CD4-positive, CD25-positive, alpha-beta regulatory T cell (primary cell): ENCODE data around the gene RABGAP1L. TPM values are rescaled to one million over a fixed set of nuclear protein-coding genes. Genes with fewer than 3 reads are reported as not detected.

Source experiments
- ATAC-seq, 2 donors: fragments of 150-1000 bp; cut with Tn5 transposase; one replicate each; pipeline ENCODE4 v1.10.0; 2021; ENCODE audit warnings: low read depth in 2 of 2, moderate number of reproducible peaks in 2 of 2, moderate library complexity in 1 of 2
- DNase-seq, 3 donors: peaks; one replicate each; pipeline versions ENCODE4 v3.0.0 to v3.0.0-alpha.2; 2012 to 2022; ENCODE audit warnings: mixed read lengths in 1 of 3
- H3K27ac ChIP-seq: one replicate; pipeline ENCODE4 v1.7.0; 2013; ENCODE audit warnings: mild to moderate bottlenecking, low read length; ENCODE audit not compliant: insufficient read depth, poor library complexity, severe bottlenecking
- H3K27me3 ChIP-seq: one replicate; pipeline ENCODE4 v1.7.0; 2013; ENCODE audit warnings: low read length; ENCODE audit not compliant: control insufficient read depth, insufficient read depth
- H3K36me3 ChIP-seq: one replicate; pipeline ENCODE4 v1.7.0; 2013; ENCODE audit warnings: mild to moderate bottlenecking, low read length, moderate library complexity; ENCODE audit not compliant: control insufficient read depth, insufficient read depth
- H3K4me1 ChIP-seq: 2 replicates; pipeline ENCODE4 v1.7.0; 2013; ENCODE audit warnings: mild to moderate bottlenecking, low read length; ENCODE audit not compliant: insufficient read depth, control insufficient read depth, poor library complexity, severe bottlenecking
- H3K4me3 ChIP-seq: one replicate; pipeline ENCODE4 v1.7.0; 2013; ENCODE audit warnings: low read depth, mild to moderate bottlenecking, low read length, moderate library complexity
- H3K9me3 ChIP-seq, 2 experiments: 1 replicate in 1 of 2; 2 replicates in 1 of 2; pipeline ENCODE4 v1.7.0; 2013; ENCODE audit warnings: low read length in 2 of 2, mild to moderate bottlenecking in 1 of 2, moderate library complexity in 1 of 2; ENCODE audit not compliant: control insufficient read depth in 2 of 2
- H3K27ac Mint-ChIP-seq, 3 donors: one replicate each; pipeline ENCODE4 v1.8.0; 2020 to 2022; ENCODE audit warnings: mild to moderate bottlenecking in 3 of 3, mixed read lengths in 3 of 3, moderate library complexity in 2 of 3
- H3K27me3 Mint-ChIP-seq: one replicate; pipeline ENCODE4 v1.8.0; 2022; ENCODE audit warnings: mild to moderate bottlenecking, mixed read lengths
- H3K36me3 Mint-ChIP-seq: one replicate; pipeline ENCODE4 v1.8.0; 2020; ENCODE audit warnings: mixed read lengths
- H3K4me1 Mint-ChIP-seq, 4 donors: one replicate each; pipeline ENCODE4 v1.8.0; 2020 to 2022; ENCODE audit warnings: mixed read lengths in 4 of 4, mild to moderate bottlenecking in 1 of 4
- H3K4me3 Mint-ChIP-seq, 4 donors: one replicate each; pipeline ENCODE4 v1.8.0; 2020 to 2022; ENCODE audit warnings: mild to moderate bottlenecking in 4 of 4, mixed read lengths in 4 of 4, moderate library complexity in 3 of 4
- H3K9me3 Mint-ChIP-seq, 7 donors: one replicate each; pipeline ENCODE4 v1.8.0; 2020 to 2022; ENCODE audit warnings: mixed read lengths in 7 of 7, mild to moderate bottlenecking in 3 of 7, moderate library complexity in 2 of 7
- polyA plus RNA-seq, 4 donors: library from polyadenylated mRNA; unstranded; fragments of 300-500 nt; fragmentation: Illumina TruSeq; gene quantifications; one replicate each; pipeline ENCODE4 v1.2.3, GENCODE V29; 2021
- total RNA-seq: library from RNA; stranded (reverse); gene quantifications from one replicate; pipeline ENCODE4 v1.2.3, GENCODE V29; 2022

Gene RABGAP1L
- total and polyA plus RNA-seq, 5 donors from 2014 or later = 69.7 to 118 (median 84.9) TPM

GRCh38 chr1:174761335-174761734, 602.0 kb downstream of the RABGAP1L start:
- no peak overlapping the region for H3K27ac ChIP-seq
- ATAC-seq (no peak), DNase-seq (no peak)
- H3K4me3 Mint-ChIP-seq = no peak overlapping the region
- no peaks in the 10 kb centered on the region for H3K36me3 Mint-ChIP-seq
- H3K9me3 Mint-ChIP-seq = peaks cover 0 to 1% (median 0%) of the 10 kb centered on the region in 7 donors
- no peaks in the 10 kb centered on the region for H3K36me3 ChIP-seq
- no peak overlapping the region for H3K27ac Mint-ChIP-seq
- H3K4me1 ChIP-seq = no peaks in the 10 kb centered on the region
- no peaks in the 10 kb centered on the region for H3K9me3 ChIP-seq
- H3K27me3 ChIP-seq = no peaks in the 10 kb centered on the region
- no peaks in the 10 kb centered on the region for H3K27me3 Mint-ChIP-seq
- no peak overlapping the region for H3K4me3 ChIP-seq
- H3K4me1 Mint-ChIP-seq = peaks cover 0 to 5% (median 0%) of the 10 kb centered on the region in 4 donors

- Mint-ChIP-seq H3K4me3 (no peak overlapping the region), H3K9me3 (peaks cover 0 to 1% (median 0%) of the 10 kb centered on the region in 7 donors), H3K4me1 (peaks cover 0 to 5% (median 0%) of the 10 kb centered on the region in 4 donors), H3K36me3 (no peaks in the 10 kb centered on the region), H3K27ac (peak overlapping the region in 1 of 3 donors; percentile 4), H3K27me3 (no peaks in the 10 kb centered on the region)
- no peak for ATAC-seq
- Histone ChIP-seq H3K27ac (no peak overlapping the region), H3K9me3 (no peaks in the 10 kb centered on the region), H3K4me1 (no peaks in the 10 kb centered on the region), H3K4me3 (no peak overlapping the region), H3K36me3 (no peaks in the 10 kb centered on the region), H3K27me3 (no peaks in the 10 kb centered on the region)
- no peak for DNase-seq
These were observed 602.7 kb downstream of the RABGAP1L start for GRCh38 chr1:174761901-174762585.

GRCh38 chr1:174764191-174764590, 604.9 kb downstream of the RABGAP1L start:
- Histone ChIP-seq H3K27ac (no peak overlapping the region), H3K9me3 (no peaks in the 10 kb centered on the region), H3K4me1 (no peaks in the 10 kb centered on the region), H3K27me3 (no peaks in the 10 kb centered on the region), H3K4me3 (no peak overlapping the region), H3K36me3 (no peaks in the 10 kb centered on the region)
- Mint-ChIP-seq H3K27me3 (no peaks in the 10 kb centered on the region), H3K9me3 (no peaks in the 10 kb centered on the region), H3K36me3 (no peaks in the 10 kb centered on the region), H3K4me1 (peaks cover 0 to 6% (median 2%) of the 10 kb centered on the region in 4 donors), H3K27ac (no peak overlapping the region), H3K4me3 (no peak overlapping the region)
- DNase-seq (no peak), ATAC-seq (no peak)

GRCh38 chr1:174766727-174767126, 607.4 kb downstream of the RABGAP1L start:
- DNase-seq (no peak), ATAC-seq (no peak)
- no peak overlapping the region for H3K27ac Mint-ChIP-seq
- H3K4me1 ChIP-seq = no peaks in the 10 kb centered on the region
- H3K27ac ChIP-seq = no peak overlapping the region
- no peak overlapping the region for H3K4me3 ChIP-seq
- H3K4me1 Mint-ChIP-seq = peaks cover 4 to 17% (median 5%) of the 10 kb centered on the region in 4 donors
- H3K9me3 ChIP-seq = no peaks in the 10 kb centered on the region
- no peaks in the 10 kb centered on the region for H3K27me3 ChIP-seq
- H3K36me3 Mint-ChIP-seq = no peaks in the 10 kb centered on the region
- no peaks in the 10 kb centered on the region for H3K27me3 Mint-ChIP-seq
- no peaks in the 10 kb centered on the region for H3K9me3 Mint-ChIP-seq
- H3K4me3 Mint-ChIP-seq = no peak overlapping the region
- no peaks in the 10 kb centered on the region for H3K36me3 ChIP-seq

GRCh38 chr1:174768516-174768915, 609.2 kb downstream of the RABGAP1L start:
- Mint-ChIP-seq H3K9me3 (no peaks in the 10 kb centered on the region), H3K4me3 (no peak overlapping the region), H3K27me3 (no peaks in the 10 kb centered on the region), H3K36me3 (no peaks in the 10 kb centered on the region), H3K4me1 (peaks cover 3 to 17% (median 4%) of the 10 kb centered on the region in 4 donors), H3K27ac (no peak overlapping the region)
- Histone ChIP-seq H3K36me3 (no peaks in the 10 kb centered on the region), H3K27me3 (no peaks in the 10 kb centered on the region), H3K4me3 (no peak overlapping the region), H3K9me3 (no peaks in the 10 kb centered on the region), H3K4me1 (no peaks in the 10 kb centered on the region), H3K27ac (no peak overlapping the region)
- DNase-seq (no peak), ATAC-seq (no peak)

- H3K27ac Mint-ChIP-seq = peak overlapping the region in 1 of 3 donors; percentile 42
These were observed 609.6 kb downstream of the RABGAP1L start for GRCh38 chr1:174768949-174769348.

GRCh38 chr1:174769961-174770549, 610.7 kb downstream of the RABGAP1L start:
- no peak overlapping the region for H3K27ac ChIP-seq
- H3K9me3 Mint-ChIP-seq = no peaks in the 10 kb centered on the region

More at GRCh38 chr1:174768949-174769348, 609.6 kb downstream of the RABGAP1L start:
- peaks cover 3 to 17% (median 4%) of the 10 kb centered on the region in 4 donors for H3K4me1 Mint-ChIP-seq
- Histone ChIP-seq H3K9me3 (no peaks in the 10 kb centered on the region), H3K4me1 (no peaks in the 10 kb centered on the region), H3K27ac (no peak overlapping the region), H3K36me3 (no peaks in the 10 kb centered on the region), H3K27me3 (no peaks in the 10 kb centered on the region), H3K4me3 (no peak overlapping the region)
- H3K27me3 Mint-ChIP-seq = no peaks in the 10 kb centered on the region
- no peaks in the 10 kb centered on the region for H3K36me3 Mint-ChIP-seq
- no peak for DNase-seq
- ATAC-seq = no peak
- H3K9me3 Mint-ChIP-seq = no peaks in the 10 kb centered on the region
- H3K4me3 Mint-ChIP-seq = no peak overlapping the region

More at GRCh38 chr1:174769961-174770549, 610.7 kb downstream of the RABGAP1L start:
- H3K36me3 ChIP-seq = no peaks in the 10 kb centered on the region
- Mint-ChIP-seq H3K27ac (no peak overlapping the region), H3K4me3 (peak overlapping the region in 1 of 4 donors; percentile 53), H3K27me3 (no peaks in the 10 kb centered on the region), H3K36me3 (no peaks in the 10 kb centered on the region), H3K4me1 (peaks cover 3 to 17% (median 4%) of the 10 kb centered on the region in 4 donors)
- peak in 2 of 3 donors; percentile 60 to 71 for DNase-seq
- ATAC-seq = peak in 1 of 2 donors; percentile 63
- H3K4me1 ChIP-seq = no peaks in the 10 kb centered on the region
- no peaks in the 10 kb centered on the region for H3K9me3 ChIP-seq
- no peak overlapping the region for H3K4me3 ChIP-seq
- H3K27me3 ChIP-seq = no peaks in the 10 kb centered on the region
